ENCODE measurements around the gene CD99L2.

The CD99L2 gene

DNA sequence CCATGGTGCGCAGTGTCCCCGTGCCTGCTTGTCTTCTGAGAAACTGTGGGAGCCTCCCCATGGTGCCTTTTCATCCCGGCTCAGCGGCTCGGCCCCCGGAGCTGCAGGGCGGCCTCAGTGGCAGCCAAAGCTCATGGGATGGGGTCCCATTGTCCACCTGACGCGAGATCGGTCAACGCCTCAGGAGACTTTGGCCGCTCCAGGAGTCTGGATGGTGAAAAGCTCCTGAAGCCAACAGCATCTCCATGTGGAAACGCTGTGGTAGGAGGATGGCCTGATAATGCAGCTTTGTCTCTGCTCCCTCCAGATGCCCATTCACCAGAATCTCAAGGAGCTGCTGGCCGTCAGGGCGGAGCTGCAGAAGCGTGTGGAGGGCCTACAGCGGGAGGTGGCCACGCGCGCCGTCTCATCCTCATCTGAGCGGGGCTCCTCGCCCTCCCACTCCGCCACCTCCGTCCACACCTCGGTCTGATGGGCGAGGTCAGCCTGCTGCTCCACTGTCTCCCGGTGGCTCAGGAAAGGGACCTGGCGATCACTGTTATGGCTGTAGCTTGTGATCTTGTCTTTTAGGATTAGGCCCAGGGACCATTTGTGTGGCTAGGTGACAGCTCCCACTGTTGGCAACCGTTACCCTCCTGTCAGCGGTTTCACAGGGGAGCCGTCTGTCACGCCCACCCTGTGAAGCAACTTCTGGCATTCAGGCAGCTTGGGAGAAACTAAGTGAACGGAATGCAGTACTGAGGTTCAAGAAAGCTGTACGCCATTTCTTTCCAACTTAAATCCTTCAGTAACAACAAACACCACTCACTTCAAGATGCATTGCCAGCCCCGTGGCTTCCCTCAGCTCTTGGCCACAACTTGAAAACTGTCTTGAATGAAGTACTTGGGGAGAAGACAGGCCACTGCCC lies 136.0 kb downstream of the CD99L2 start:
- DNase-seq (ENCODE audit: low spot score): no peak

DNA sequence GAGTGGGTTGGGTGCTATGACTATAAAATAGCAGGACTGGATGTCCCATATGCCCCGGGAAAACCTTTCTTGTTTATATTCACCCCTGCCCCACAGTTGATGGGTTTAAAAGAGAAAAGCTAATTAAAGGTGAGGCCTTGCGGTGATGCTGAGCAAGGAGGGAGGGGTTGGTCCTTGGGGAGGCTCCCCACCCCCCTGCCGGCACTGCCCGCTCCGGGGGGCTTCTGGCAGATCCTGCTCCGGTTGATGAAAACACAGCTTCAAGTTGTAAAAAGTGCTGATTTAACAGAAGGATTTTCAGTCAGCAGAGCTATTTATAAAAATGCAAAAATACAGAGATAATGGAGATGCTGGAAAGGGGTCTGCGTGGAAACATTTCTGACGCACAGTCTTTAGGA lies 136.7 kb downstream of the CD99L2 start:
- no peak for DNase-seq (ENCODE audit: low spot score)

DNA sequence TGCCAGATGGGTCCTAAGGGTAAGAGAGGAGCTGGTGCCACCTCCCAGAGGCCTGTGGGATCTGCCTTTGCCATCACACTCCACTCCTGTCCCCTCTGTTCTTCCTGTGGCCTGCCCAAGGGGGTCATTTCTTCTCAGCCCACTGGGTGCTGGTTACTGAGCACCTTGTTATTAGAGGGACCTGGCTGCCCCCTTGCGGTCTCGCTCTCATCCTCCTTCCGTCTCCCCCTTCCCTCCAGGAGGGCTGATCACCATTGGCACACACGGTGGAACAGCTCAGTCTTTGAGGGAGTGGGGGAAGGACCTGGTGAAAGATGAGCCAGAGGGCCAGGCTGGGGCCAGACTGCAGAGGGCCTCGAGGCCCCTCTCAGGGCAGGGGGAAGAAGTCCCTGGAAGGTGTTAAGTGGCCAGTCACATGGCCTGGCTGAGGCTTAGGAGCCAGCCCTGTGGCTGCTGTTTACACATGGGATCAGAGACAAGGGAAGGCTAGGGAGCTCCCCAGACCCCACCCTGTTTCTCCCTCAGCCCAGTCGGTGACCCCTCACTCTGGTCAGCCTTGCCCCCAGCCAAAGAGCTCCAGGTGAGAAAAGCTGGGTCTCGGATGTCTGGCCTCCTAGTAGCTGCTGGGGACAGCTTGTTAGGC lies 137.2 kb downstream of the CD99L2 start:
- DNase-seq (ENCODE audit: low spot score): no peak

DNA sequence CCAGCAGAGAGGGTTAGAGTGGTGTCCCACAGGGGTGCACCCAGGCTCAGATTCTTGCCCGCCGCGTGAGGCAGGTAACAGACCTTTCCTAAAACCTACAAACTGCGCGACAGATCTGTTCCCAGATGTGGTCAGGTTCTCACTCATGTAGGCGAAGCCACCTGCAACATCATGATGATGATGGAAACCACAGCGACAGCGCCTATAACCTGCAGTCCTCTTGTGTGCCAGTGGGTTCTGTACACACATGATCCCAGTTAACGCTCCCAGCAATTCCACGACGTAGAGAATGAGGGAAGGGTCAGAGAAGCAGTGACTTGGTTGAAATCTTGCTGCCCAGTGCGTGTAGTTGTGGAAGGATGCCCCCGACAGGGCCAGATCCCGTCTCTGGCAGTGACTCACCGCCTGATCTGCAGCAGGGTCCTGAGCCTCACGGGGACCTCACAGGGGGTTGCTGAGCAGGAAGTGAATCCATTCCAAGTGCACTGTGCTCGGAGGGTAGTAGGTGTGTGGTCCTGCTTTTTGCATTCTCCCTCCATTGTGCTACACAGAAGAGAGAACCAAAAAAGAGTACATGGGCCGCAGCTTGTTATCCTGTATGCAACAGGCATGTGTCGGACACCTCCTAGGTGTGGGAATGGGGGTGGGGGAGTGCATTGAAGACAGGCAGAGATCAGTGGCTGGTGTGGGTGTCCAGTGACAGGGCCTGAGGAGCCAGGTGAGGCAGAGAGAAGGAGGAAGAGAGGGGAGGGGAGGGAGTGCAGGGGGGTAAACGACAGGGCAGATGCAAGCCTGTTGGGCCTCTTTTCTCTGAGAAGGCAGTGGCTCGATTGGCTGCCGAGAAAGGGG lies 138.7 kb downstream of the CD99L2 start:
- no peak for DNase-seq (ENCODE audit: low spot score)

DNA sequence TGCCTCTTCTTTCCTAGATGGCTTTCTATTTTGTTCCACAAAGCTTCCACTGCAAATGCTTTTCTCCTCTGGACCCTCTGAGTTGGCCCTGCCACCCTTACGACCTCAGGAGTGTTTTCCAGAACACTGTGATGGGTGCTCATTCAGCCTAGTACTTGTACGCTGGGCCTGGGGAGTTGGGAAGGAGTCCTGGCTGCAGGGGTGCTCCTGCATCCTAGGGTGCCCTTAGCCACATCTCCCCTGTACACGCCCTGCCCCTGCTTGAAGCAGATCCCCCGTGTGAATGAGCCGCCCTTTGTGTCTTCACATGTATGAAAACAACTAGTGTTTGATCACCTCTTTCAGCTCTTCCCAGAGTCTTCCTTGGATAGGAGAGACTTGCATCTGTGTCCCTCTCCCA lies 141.1 kb downstream of the CD99L2 start:
- no peak for DNase-seq (ENCODE audit: low spot score)

DNA sequence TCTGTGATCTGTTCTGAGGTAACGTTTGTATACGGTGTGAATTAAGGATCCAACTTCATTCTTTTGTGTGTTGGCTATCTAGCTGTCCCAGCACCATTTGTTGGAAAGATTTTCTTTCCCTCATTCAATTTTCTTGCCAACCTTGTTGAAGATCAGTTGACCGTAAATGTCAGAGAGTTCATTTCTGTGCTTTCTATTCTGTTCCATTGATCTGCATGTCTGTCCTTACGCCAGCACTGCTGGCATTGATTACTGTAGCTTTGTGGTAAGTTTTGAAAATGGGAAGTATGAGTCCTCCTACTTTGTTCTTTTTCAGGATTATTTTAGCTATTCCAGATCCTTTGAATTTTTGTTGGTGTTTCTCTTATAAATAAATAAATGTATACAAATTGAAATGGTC lies 144.5 kb downstream of the CD99L2 start:
- DNase-seq (ENCODE audit: low spot score): no peak

DNA sequence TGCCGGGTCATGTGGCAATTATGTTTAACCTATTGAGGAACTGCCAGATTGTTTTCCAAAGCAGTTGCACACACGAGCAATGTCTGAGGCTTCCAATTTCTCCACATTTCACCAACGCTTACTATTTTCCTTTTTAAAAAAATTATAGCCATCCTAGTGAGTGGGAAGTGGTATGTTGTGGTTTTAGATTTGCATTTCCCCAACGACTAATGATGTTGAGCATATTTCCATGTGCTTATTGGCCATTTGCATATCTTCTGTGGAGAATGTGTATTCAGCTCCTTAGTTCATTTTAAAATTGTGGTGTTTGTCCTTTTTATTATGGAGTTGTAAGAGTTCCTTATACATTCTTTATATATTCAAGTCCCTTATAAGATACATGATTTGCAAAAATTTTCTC lies 145.1 kb downstream of the CD99L2 start:
- DNase-seq (ENCODE audit: low spot score): no peak

DNA sequence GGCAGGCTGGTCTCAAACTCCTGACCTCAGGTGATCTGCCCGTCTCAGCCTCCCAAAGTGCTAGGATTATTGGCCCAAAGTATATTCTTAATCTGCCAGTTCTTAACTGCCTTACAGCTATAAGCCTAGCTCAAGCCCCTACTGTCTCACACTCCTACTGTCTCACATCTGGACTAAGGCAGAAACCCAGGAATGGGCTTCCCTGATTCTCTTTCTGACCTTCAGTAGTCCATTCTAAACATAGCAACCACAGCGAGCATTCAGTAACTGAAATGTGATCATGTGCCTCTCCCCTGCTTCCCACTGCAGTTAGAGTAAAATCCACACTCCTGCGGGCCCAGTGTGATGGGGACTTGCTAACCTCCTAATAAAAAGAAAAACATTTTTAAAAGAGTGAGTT lies 146.3 kb downstream of the CD99L2 start:
- no peak for DNase-seq (ENCODE audit: low spot score)

DNA sequence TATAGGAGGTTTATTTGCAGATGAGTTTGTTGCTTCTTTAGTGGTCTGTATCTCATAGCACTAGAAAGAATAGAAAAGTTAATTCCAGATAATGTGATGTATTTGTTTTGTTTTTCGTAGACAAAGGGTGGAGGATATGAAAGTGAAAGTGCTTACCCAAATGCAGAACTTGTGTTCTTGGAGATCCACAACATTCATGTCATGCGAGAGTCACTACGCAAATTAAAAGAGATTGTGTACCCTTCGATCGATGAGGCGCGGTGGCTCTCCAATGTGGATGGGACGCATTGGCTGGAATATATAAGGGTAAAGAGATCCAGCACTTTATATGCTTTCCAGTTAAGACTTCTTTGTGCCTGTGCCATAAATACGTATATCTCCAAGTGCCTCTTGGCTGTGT lies 162.0 kb downstream of the CD99L2 start:
- DNase-seq (ENCODE audit: low spot score): no peak

DNA sequence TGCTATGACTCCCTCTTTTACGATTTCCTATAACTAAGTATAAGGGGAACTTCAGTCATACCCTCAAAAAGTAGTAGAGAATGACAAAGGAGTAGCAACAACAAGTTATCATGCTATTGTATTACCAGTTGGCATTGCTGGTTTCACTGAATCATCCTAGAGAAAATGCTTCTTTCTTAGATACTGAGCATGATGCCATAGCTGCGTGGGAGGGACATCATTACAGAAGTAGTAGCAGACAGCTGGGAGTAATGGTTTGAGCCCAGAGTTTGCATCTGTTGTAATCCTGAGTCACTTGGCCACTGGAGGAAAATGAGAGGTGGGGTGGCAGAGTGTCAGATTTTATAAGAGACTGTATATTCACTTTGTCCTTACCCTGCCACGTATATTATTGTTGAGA lies 166.7 kb downstream of the CD99L2 start:
- peak; percentile 77 for DNase-seq (ENCODE audit: low spot score)

DNA sequence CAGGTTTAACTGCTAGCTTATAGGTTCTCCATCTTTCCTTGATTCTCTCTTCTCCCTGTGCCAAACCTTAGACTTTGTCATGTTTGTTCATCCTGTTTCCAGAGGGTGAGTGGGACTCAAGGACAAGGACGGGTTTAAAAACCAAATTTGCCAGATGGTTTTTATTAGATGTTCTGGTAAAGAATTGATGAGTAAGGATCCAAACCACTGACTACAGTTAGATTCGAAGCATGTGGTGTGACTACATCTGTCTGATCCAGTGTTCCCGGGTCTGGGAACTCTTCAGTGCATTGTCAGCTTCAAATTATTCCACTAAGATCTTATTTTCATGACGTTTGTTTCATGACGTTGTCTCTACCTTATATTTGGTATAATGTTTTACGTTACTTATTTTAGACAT lies 167.7 kb downstream of the CD99L2 start:
- peak; percentile 27 for DNase-seq (ENCODE audit: low spot score)

DNA sequence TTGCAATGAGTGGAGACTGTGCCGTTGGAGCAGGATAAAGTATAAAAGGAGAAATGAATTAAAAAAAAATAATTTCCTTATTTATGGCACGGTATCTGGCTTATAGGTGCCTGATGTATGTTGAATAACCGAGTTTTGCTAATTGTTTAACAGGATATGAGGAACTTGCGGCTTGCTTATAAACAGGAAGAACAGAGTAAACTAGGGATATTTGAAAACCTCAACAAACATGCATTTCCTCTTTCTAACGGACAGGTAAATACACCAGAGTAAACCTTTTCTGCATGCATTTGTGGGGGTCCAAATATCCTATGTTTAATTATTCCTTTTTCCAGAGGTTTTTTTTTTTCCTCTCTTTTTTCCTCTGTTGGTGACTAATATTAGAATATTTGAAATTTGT lies 168.5 kb downstream of the CD99L2 start:
- no peak for DNase-seq (ENCODE audit: low spot score)

DNA sequence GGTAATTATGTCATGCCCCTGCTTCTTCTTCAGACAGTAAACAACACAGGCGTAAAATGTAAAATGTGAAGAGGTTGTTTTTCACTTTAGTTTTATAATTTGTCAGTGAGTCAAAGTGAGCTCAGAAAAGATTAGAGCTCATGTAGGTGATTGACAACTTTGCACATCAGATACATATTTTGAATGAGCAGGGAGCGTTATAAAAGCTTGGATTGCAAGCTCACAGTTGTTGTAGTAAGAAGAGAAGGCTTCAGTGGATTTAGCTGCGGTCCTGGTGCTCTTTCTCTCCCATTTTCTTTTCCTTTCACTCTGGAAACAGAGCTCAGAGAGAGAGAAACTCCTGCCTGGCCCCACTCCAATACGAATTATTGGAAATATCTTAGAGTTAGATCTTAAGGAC lies 178.8 kb downstream of the CD99L2 start:
- no peak for DNase-seq (ENCODE audit: low spot score)
